ENCODE results near the gene CPT1A.

- TF ChIP-seq CTCF (conservative IDR thresholded peaks at IDR 0.05) (no peak), ZFX (IDR thresholded peaks at IDR 0.05) (no peak)
Observed at GRCh38 chr11:68704887-68705286, 136.8 kb downstream of the CPT1A start.

Measured in C4-2B (cell line).